Right lung (tissue), 5 donors: ENCODE results near the gene GNL2. TPM values are rescaled to one million over a fixed set of nuclear protein-coding genes. Genes with fewer than 3 reads are reported as not detected.
"Not testable (repeated sequence)": the region's sequence is repeated elsewhere in the genome, so short reads cannot be mapped to it uniquely, and the experiment has no call there.

Source experiments
- DNase-seq, 2 donors: peaks; one replicate each; pipeline ENCODE4 v3.0.0-alpha.2; 2013
- polyA plus RNA-seq, 5 donors: library from polyadenylated mRNA; unstranded; fragments of 120-200 nt; gene quantifications; one replicate each; pipeline versions ENCODE4 v1.2.1 to v1.2.3, GENCODE V29; 2013; ENCODE audit warnings: inconsistent platforms in 1 of 5, low replicate concordance in 1 of 5; ENCODE audit not compliant: insufficient read length in 5 of 5, insufficient read depth in 1 of 5

The GNL2 gene
- polyA plus RNA-seq, 5 donors, result 61.7 to 66.2 (median 63.3) TPM

GRCh38 chr1:37518929-37519328, 76.8 kb downstream of the GNL2 start:
- not testable (repeated sequence) for DNase-seq

- not testable (repeated sequence) for DNase-seq
Observed at GRCh38 chr1:37518241-37518640, 77.5 kb downstream of the GNL2 start.

GRCh38 chr1:37517569-37517968, 78.2 kb downstream of the GNL2 start:
- DNase-seq, result no peak

Other genes with a start within 250 kb of the GNL2 start
- gene ZC3H12A, start 121.4 kb downstream of the GNL2 start, polyA plus RNA-seq, result 1 to 10 TPM; 1.1 to 2.7 (median 1.9) TPM
- gene MEAF6, start 81.2 kb downstream of the GNL2 start, polyA plus RNA-seq, result 10 to 100 TPM; 82.6 to 97.1 (median 89.7) TPM
- 10 to 100 TPM; 10.7 to 15.1 (median 13.5) TPM for gene SNIP1, start 41.6 kb downstream of the GNL2 start, polyA plus RNA-seq
- gene DNALI1, start 39.0 kb downstream of the GNL2 start, polyA plus RNA-seq, result 10 to 100 TPM; 42.1 to 64.3 (median 54.5) TPM
- gene RSPO1, start 39.0 kb upstream of the GNL2 start, polyA plus RNA-seq, result 1 to 10 TPM; 1.4 to 2.2 (median 1.5) TPM
- gene CDCA8, start 96.6 kb upstream of the GNL2 start, polyA plus RNA-seq, result 10 to 100 TPM; 13.0 to 29.2 (median 16.2) TPM
- gene EPHA10, start 169.2 kb upstream of the GNL2 start, polyA plus RNA-seq, result under 1 TPM; 0.14 to 0.30 (median 0.27) TPM
- 1 to 10 TPM; 3.7 to 5.5 (median 4.4) TPM for gene MANEAL, start 197.9 kb upstream of the GNL2 start, polyA plus RNA-seq
- 10 to 100 TPM; 15.3 to 52.3 (median 25.1) TPM for gene C1orf122, start 211.9 kb upstream of the GNL2 start, polyA plus RNA-seq
- 10 to 100 TPM in 4 of 5 donors, 1 to 10 TPM in 1; 8.9 to 13.1 (median 11.2) TPM for gene YRDC, start 212.3 kb upstream of the GNL2 start, polyA plus RNA-seq